ENCODE measurements around the gene ZSWIM6. TPM values are rescaled to one million over a fixed set of nuclear protein-coding genes. Genes with fewer than 3 reads are reported as not detected.
A peak's percentile ranks its signal among the peaks of the same experiment; 100 is the strongest.

ZSWIM6 gene
- total and polyA plus RNA-seq, 8 donors = 2.9 to 39.3 (median 15.4) TPM

- Histone ChIP-seq H3K27ac (no peak overlapping the region), H3K36me3 (no peaks in the 10 kb centered on the region), H3K4me1 (peaks cover 0 to 17% (median 11%) of the 10 kb centered on the region in 4 donors), H3K4me3 (no peak overlapping the region), H3K27me3 (no peaks in the 10 kb centered on the region), H3K9me3 (no peaks in the 10 kb centered on the region)
- WGBS, 5 donors = 86 to 100% (median 92%) methylated on average over 1 of the region's 1 CpG
- TF ChIP-seq EP300 (IDR thresholded peaks at IDR 0.05) (no peak), CTCF (IDR thresholded peaks at IDR 0.05) (no peak), POLR2A (IDR thresholded peaks at IDR 0.05) (no peak), POLR2AphosphoS5 (IDR thresholded peaks at IDR 0.05) (no peak)
- intact Hi-C loops (cut with DNase I; ENCODE audit: low total_unique reads) = no loop called here
- no peak for DNase-seq
Observed at GRCh38 chr5:61578858-61579503, 246.9 kb downstream of the ZSWIM6 start.

- Histone ChIP-seq H3K27me3 (no peaks in the 10 kb centered on the region), H3K4me3 (no peak overlapping the region), H3K36me3 (no peaks in the 10 kb centered on the region), H3K4me1 (peaks cover 0 to 18% (median 8%) of the 10 kb centered on the region in 4 donors), H3K9me3 (no peaks in the 10 kb centered on the region), H3K27ac (no peak overlapping the region)
- intact Hi-C loops (cut with DNase I; ENCODE audit: low total_unique reads) = no loop called here
- peak in 1 of 2 donors; percentile 37 for DNase-seq
- 4 to 26% (median 15%) methylated on average over 2 of the region's 2 CpGs for WGBS, 5 donors
- TF ChIP-seq POLR2A (IDR thresholded peaks at IDR 0.05) = no peak
- TF ChIP-seq POLR2AphosphoS5 (IDR thresholded peaks at IDR 0.05) = no peak
- TF ChIP-seq CTCF (IDR thresholded peaks at IDR 0.05) = no peak
- no peak for TF ChIP-seq EP300 (IDR thresholded peaks at IDR 0.05)
Observed at GRCh38 chr5:61582205-61582820, 250.3 kb downstream of the ZSWIM6 start.

- no peak for DNase-seq
- WGBS, 5 donors = 60 to 82% (median 72%) methylated on average over 3 of the region's 3 CpGs
- intact Hi-C loops (cut with DNase I; ENCODE audit: low total_unique reads) = no loop called here
Observed at GRCh38 chr5:61582887-61583286, 250.8 kb downstream of the ZSWIM6 start.

More at GRCh38 chr5:61582887-61583286, 250.8 kb downstream of the ZSWIM6 start:
- peaks cover 0 to 18% (median 8%) of the 10 kb centered on the region in 4 donors for H3K4me1 ChIP-seq
- H3K27ac ChIP-seq = no peak overlapping the region
- H3K27me3 ChIP-seq = no peaks in the 10 kb centered on the region
- no peaks in the 10 kb centered on the region for H3K36me3 ChIP-seq
- TF ChIP-seq CTCF (IDR thresholded peaks at IDR 0.05) (no peak), POLR2A (IDR thresholded peaks at IDR 0.05) (no peak), POLR2AphosphoS5 (IDR thresholded peaks at IDR 0.05) (no peak), EP300 (IDR thresholded peaks at IDR 0.05) (no peak)
- no peaks in the 10 kb centered on the region for H3K9me3 ChIP-seq
- H3K4me3 ChIP-seq = no peak overlapping the region

Data from stomach (tissue), 9 donors.